Body of pancreas (tissue), 4 donors: ENCODE measurements around the gene GSTK1.

Source experiments
- CTCF ChIP-seq, 7 experiments: fragments of 450-650 bp in 4 of 7; fragments of 200-600 bp in 3 of 7; sonication (generic) in 3 of 7; IDR thresholded peaks; one replicate each; pipeline ENCODE4 v1.5.1; 2016 to 2019; ENCODE audit warnings: antibody characterized with exemption in 7 of 7
- POLR2A ChIP-seq, 3 donors: fragments of 450-650 bp; IDR thresholded peaks; one replicate each; pipeline ENCODE4 v1.6.1; 2016; ENCODE audit warnings: antibody characterized with exemption in 3 of 3, mild to moderate bottlenecking in 2 of 3

- TF ChIP-seq CTCF (IDR thresholded peaks at IDR 0.05) (no peak), POLR2A (IDR thresholded peaks at IDR 0.05) (no peak)
These were observed 18.9 kb downstream of the GSTK1 start for GRCh38 chr7:143282124-143282523.
